Ascending aorta (tissue), 2 donors: ENCODE measurements around the gene FAM185A. TPM values are rescaled to one million over a fixed set of nuclear protein-coding genes. Genes with fewer than 3 reads are reported as not detected.

ENCODE experiments used
- DNase-seq, 2 donors: peaks; one replicate each; pipeline ENCODE4 v3.0.0-alpha.2; 2019; ENCODE audit warnings: low spot score in 2 of 2
- H3K27ac ChIP-seq, 2 donors: fragments of 200-600 bp; sonication (generic); one replicate each; pipeline ENCODE4 v1.5.1; 2016 to 2017; ENCODE audit warnings: mild to moderate bottlenecking in 1 of 2
- H3K27me3 ChIP-seq: fragments of 200-600 bp; sonication (generic); one replicate; pipeline ENCODE4 v1.5.1; 2017
- H3K36me3 ChIP-seq, 2 donors: fragments of 200-600 bp; sonication (generic); one replicate each; pipeline ENCODE4 v1.5.1; 2016
- H3K4me1 ChIP-seq, 2 donors: fragments of 200-600 bp; sonication (generic); one replicate each; pipeline ENCODE4 v1.5.1; 2016 to 2017; ENCODE audit warnings: mild to moderate bottlenecking in 1 of 2
- H3K4me3 ChIP-seq, 2 donors: fragments of 200-600 bp; sonication (generic); one replicate each; pipeline ENCODE4 v1.5.1; 2016 to 2017; ENCODE audit warnings: mild to moderate bottlenecking in 1 of 2
- H3K9me3 ChIP-seq, 2 donors: fragments of 200-600 bp; sonication (generic); one replicate each; pipeline ENCODE4 v1.5.1; 2016
- CTCF ChIP-seq, 3 experiments: fragments of 200-600 bp in 2 of 3; fragments of 450-650 bp in 1 of 3; sonication (generic) in 2 of 3; IDR thresholded peaks; one replicate each; pipeline ENCODE4 v1.5.1; 2016 to 2019; ENCODE audit warnings: antibody characterized with exemption in 3 of 3, mild to moderate bottlenecking in 1 of 3, moderate library complexity in 1 of 3
- intact Hi-C: fragments of 100-400 bp; cut with DNase I; formaldehyde crosslinking; loops from one replicate; pipeline ENCODE4 v1.15.1; 2023
- total RNA-seq: library from RNA; depleted of rRNA; stranded (reverse); fragments of >200 nt; gene quantifications from one replicate; pipeline ENCODE4 v1.1.0, GENCODE V29; 2016

The FAM185A gene
- total RNA-seq, 1 donor from 2014 or later, result 28.9 TPM

- Histone ChIP-seq H3K4me3 (no peak overlapping the region), H3K36me3 (peaks cover 0 to 4% of the 10 kb centered on the region in 2 donors), H3K9me3 (no peaks in the 10 kb centered on the region), H3K27me3 (no peaks in the 10 kb centered on the region), H3K27ac (peak overlapping the region; percentile 27 to 54), H3K4me1 (peaks cover 0 to 3% of the 10 kb centered on the region in 2 donors)
- no peak for DNase-seq
- intact Hi-C loops, result no loop called here
- no peak for TF ChIP-seq CTCF (IDR thresholded peaks at IDR 0.05)
Observed at GRCh38 chr7:102823390-102824119, 74.8 kb downstream of the FAM185A start.

GRCh38 chr7:102828286-102828685 is 79.5 kb downstream of the FAM185A start:
- no peak overlapping the region for H3K27ac ChIP-seq
- peaks cover 0 to 14% of the 10 kb centered on the region in 2 donors for H3K36me3 ChIP-seq
- no peak overlapping the region for H3K4me3 ChIP-seq
- no peaks in the 10 kb centered on the region for H3K9me3 ChIP-seq
- TF ChIP-seq CTCF (IDR thresholded peaks at IDR 0.05), result no peak
- intact Hi-C loops, result no loop called here
- no peaks in the 10 kb centered on the region for H3K27me3 ChIP-seq
- no peak for DNase-seq
- peaks cover 0 to 3% of the 10 kb centered on the region in 2 donors for H3K4me1 ChIP-seq

- Histone ChIP-seq H3K4me1 (no peaks in the 10 kb centered on the region), H3K36me3 (peaks cover 0 to 14% of the 10 kb centered on the region in 2 donors), H3K9me3 (no peaks in the 10 kb centered on the region), H3K27ac (no peak overlapping the region), H3K4me3 (no peak overlapping the region), H3K27me3 (no peaks in the 10 kb centered on the region)
- intact Hi-C loops, result no loop called here
- no peak for DNase-seq
- no peak for TF ChIP-seq CTCF (IDR thresholded peaks at IDR 0.05)
Observed at GRCh38 chr7:102829075-102829474, 80.3 kb downstream of the FAM185A start.

- Histone ChIP-seq H3K4me3 (no peak overlapping the region), H3K9me3 (no peaks in the 10 kb centered on the region), H3K27ac (no peak overlapping the region), H3K4me1 (no peaks in the 10 kb centered on the region), H3K36me3 (peaks cover 0 to 14% of the 10 kb centered on the region in 2 donors), H3K27me3 (no peaks in the 10 kb centered on the region)
- no peak for TF ChIP-seq CTCF (IDR thresholded peaks at IDR 0.05)
- DNase-seq, result no peak
- intact Hi-C loops, result no loop called here
Observed at GRCh38 chr7:102830197-102830596, 81.4 kb downstream of the FAM185A start.

GRCh38 chr7:102832674-102833073 is 83.9 kb downstream of the FAM185A start:
- Histone ChIP-seq H3K27ac (no peak overlapping the region), H3K9me3 (no peaks in the 10 kb centered on the region), H3K27me3 (no peaks in the 10 kb centered on the region), H3K36me3 (peaks cover 0 to 10% of the 10 kb centered on the region in 2 donors), H3K4me1 (peaks cover 3 to 11% of the 10 kb centered on the region in 2 donors), H3K4me3 (no peak overlapping the region)
- DNase-seq, result no peak
- intact Hi-C loops, result no loop called here
- no peak for TF ChIP-seq CTCF (IDR thresholded peaks at IDR 0.05)
